ENCODE results near the gene ZNF407.

Gene ZNF407

GRCh38 chr18:74892066-74892627 is 294.5 kb downstream of the ZNF407 start:
- H3K4me3 ChIP-seq (replicated peaks in 1 of 2; ENCODE audit: low read depth in 2 of 2, low read length in 2 of 2), result no peak overlapping the region
- TF ChIP-seq CTCF (IDR thresholded peaks at IDR 0.05; ENCODE audit: low read depth, low read length), result no peak
- DNase-seq (ENCODE audit: low read depth in 2 of 2), result no peak

GRCh38 chr18:74895686-74896085 is 298.0 kb downstream of the ZNF407 start:
- no peak for TF ChIP-seq CTCF (IDR thresholded peaks at IDR 0.05; ENCODE audit: low read depth, low read length)
- DNase-seq (ENCODE audit: low read depth in 2 of 2), result peak; percentile 9 to 33
- H3K4me3 ChIP-seq (replicated peaks in 1 of 2; ENCODE audit: low read depth in 2 of 2, low read length in 2 of 2), result no peak overlapping the region

- H3K4me3 ChIP-seq (replicated peaks in 1 of 2; ENCODE audit: low read depth in 2 of 2, low read length in 2 of 2), result no peak overlapping the region
- no peak for TF ChIP-seq CTCF (IDR thresholded peaks at IDR 0.05; ENCODE audit: low read depth, low read length)
- peak; percentile 6 for DNase-seq (ENCODE audit: low read depth in 2 of 2)
These were observed 298.8 kb downstream of the ZNF407 start for GRCh38 chr18:74896390-74896991.

- no peak for TF ChIP-seq CTCF (IDR thresholded peaks at IDR 0.05; ENCODE audit: low read depth, low read length)
- DNase-seq (ENCODE audit: low read depth in 2 of 2), result peak; percentile 29 to 72
These were observed 300.4 kb downstream of the ZNF407 start for GRCh38 chr18:74897971-74898657.

GRCh38 chr18:74898965-74899364 is 301.3 kb downstream of the ZNF407 start:
- no peak for TF ChIP-seq CTCF (IDR thresholded peaks at IDR 0.05; ENCODE audit: low read depth, low read length)
- H3K4me3 ChIP-seq (replicated peaks in 1 of 2; ENCODE audit: low read depth in 2 of 2, low read length in 2 of 2), result no peak overlapping the region
- peak; percentile 13 to 62 for DNase-seq (ENCODE audit: low read depth in 2 of 2)

More at GRCh38 chr18:74897971-74898657, 300.4 kb downstream of the ZNF407 start:
- no peak overlapping the region for H3K4me3 ChIP-seq (replicated peaks in 1 of 2; ENCODE audit: low read depth in 2 of 2, low read length in 2 of 2)

GRCh38 chr18:74899554-74899953 is 301.9 kb downstream of the ZNF407 start:
- peak; percentile 16 to 17 for DNase-seq (ENCODE audit: low read depth in 2 of 2)
- TF ChIP-seq CTCF (IDR thresholded peaks at IDR 0.05; ENCODE audit: low read depth, low read length), result no peak
- H3K4me3 ChIP-seq (replicated peaks in 1 of 2; ENCODE audit: low read depth in 2 of 2, low read length in 2 of 2), result no peak overlapping the region
